HL-60 (cell line): Measurements from ENCODE around the gene TRIM28.

Experiments
- GABPA ChIP-seq: IDR thresholded peaks from 2 replicates; pipeline ENCODE4 v1.6.1; 2012; ENCODE audit warnings: low read depth
- POLR2AphosphoS5 ChIP-seq: IDR thresholded peaks from 2 replicates; pipeline ENCODE4 v1.6.1; 2012; ENCODE audit warnings: low read depth
- SPI1 ChIP-seq: IDR thresholded peaks from 2 replicates; pipeline ENCODE4 v1.6.1; 2012; ENCODE audit warnings: low read depth, mild to moderate bottlenecking, borderline replicate concordance
- TF ChIP-seq, protein P1 (sequence below): IDR thresholded peaks from one replicate; pipeline ENCODE4 v1.5.1; 2011; ENCODE audit warnings: low read length, control low read depth, inconsistent platforms; ENCODE audit not compliant: insufficient read depth
- TF ChIP-seq, protein P2 (sequence below): IDR thresholded peaks from 2 replicates; pipeline ENCODE4 v1.6.1; 2012; ENCODE audit warnings: low read depth; ENCODE audit not compliant: insufficient replicate concordance

DNA sequence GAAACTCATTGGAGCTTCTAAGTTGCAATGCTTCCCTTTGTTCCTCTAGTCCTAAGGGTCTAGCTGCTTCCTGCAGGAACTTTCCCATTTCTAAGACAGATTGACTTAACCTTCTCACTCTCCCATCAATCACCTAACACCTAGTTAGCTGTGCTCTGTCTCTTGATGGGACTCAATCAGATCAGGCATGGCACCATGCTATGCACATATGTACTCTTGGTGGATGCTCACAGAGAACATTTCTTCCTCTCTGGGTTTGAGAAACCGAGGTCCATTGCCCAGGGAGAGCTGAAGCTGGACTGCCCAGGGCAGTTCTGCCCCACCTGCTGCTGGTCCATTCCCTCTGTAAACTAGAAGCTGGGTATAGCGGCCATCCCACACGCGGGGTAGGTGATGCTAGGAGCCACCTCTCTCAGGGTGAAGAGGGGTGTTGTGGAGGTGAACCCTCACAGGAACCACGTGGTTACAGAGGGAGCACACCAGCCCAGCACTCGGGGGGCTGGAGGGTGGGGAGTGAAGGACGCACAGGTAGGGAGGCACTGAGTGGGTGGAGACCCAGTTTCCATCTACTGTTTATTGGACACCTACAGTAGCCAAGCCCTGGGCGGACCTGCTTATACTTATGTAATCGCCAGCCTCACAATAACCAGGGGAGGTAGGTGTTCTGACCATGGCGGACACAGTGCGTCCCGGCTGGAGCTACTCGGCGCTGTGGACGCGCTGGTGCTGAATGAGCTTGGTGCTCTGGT, 17.7 kb downstream of the TRIM28 start:
- TF ChIP-seq, protein P1, sequence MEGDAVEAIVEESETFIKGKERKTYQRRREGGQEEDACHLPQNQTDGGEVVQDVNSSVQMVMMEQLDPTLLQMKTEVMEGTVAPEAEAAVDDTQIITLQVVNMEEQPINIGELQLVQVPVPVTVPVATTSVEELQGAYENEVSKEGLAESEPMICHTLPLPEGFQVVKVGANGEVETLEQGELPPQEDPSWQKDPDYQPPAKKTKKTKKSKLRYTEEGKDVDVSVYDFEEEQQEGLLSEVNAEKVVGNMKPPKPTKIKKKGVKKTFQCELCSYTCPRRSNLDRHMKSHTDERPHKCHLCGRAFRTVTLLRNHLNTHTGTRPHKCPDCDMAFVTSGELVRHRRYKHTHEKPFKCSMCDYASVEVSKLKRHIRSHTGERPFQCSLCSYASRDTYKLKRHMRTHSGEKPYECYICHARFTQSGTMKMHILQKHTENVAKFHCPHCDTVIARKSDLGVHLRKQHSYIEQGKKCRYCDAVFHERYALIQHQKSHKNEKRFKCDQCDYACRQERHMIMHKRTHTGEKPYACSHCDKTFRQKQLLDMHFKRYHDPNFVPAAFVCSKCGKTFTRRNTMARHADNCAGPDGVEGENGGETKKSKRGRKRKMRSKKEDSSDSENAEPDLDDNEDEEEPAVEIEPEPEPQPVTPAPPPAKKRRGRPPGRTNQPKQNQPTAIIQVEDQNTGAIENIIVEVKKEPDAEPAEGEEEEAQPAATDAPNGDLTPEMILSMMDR: no peak
- TF ChIP-seq POLR2AphosphoS5: no peak
- no peak for TF ChIP-seq GABPA
- TF ChIP-seq, protein P2, sequence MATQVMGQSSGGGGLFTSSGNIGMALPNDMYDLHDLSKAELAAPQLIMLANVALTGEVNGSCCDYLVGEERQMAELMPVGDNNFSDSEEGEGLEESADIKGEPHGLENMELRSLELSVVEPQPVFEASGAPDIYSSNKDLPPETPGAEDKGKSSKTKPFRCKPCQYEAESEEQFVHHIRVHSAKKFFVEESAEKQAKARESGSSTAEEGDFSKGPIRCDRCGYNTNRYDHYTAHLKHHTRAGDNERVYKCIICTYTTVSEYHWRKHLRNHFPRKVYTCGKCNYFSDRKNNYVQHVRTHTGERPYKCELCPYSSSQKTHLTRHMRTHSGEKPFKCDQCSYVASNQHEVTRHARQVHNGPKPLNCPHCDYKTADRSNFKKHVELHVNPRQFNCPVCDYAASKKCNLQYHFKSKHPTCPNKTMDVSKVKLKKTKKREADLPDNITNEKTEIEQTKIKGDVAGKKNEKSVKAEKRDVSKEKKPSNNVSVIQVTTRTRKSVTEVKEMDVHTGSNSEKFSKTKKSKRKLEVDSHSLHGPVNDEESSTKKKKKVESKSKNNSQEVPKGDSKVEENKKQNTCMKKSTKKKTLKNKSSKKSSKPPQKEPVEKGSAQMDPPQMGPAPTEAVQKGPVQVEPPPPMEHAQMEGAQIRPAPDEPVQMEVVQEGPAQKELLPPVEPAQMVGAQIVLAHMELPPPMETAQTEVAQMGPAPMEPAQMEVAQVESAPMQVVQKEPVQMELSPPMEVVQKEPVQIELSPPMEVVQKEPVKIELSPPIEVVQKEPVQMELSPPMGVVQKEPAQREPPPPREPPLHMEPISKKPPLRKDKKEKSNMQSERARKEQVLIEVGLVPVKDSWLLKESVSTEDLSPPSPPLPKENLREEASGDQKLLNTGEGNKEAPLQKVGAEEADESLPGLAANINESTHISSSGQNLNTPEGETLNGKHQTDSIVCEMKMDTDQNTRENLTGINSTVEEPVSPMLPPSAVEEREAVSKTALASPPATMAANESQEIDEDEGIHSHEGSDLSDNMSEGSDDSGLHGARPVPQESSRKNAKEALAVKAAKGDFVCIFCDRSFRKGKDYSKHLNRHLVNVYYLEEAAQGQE: no peak
- no peak for TF ChIP-seq SPI1
